GM12891 (cell line): ENCODE data around the gene MRPL40.

Experiments used
- PAX5 ChIP-seq: IDR thresholded peaks from 2 replicates; pipeline ENCODE4 v1.6.1; 2011; ENCODE audit warnings: low read length, moderate library complexity, mild to moderate bottlenecking; ENCODE audit not compliant: insufficient read depth, severe bottlenecking
- POLR2A ChIP-seq: IDR thresholded peaks from 2 replicates; pipeline ENCODE4 v1.6.1; 2011; ENCODE audit warnings: low read depth, low read length, control low read depth
- POLR2AphosphoS5 ChIP-seq: IDR thresholded peaks from 2 replicates; pipeline ENCODE4 v1.6.1; 2011; ENCODE audit warnings: low read depth, low read length, control low read depth
- POU2F2 ChIP-seq: IDR thresholded peaks from 2 replicates; pipeline ENCODE4 v1.6.1; 2011; ENCODE audit warnings: low read depth, mild to moderate bottlenecking, control low read depth, low read length, moderate library complexity
- SPI1 ChIP-seq: IDR thresholded peaks from 2 replicates; pipeline ENCODE4 v1.6.1; 2011; ENCODE audit warnings: low read depth, low read length, control low read depth
- TAF1 ChIP-seq: IDR thresholded peaks from 2 replicates; pipeline ENCODE4 v1.6.1; 2011; ENCODE audit warnings: low read depth, low read length, control low read depth

GRCh38 chr22:19483481-19484244, 51.3 kb downstream of the MRPL40 start:
- TF ChIP-seq POLR2A (no peak), POLR2AphosphoS5 (no peak), TAF1 (no peak), PAX5 (no peak), SPI1 (no peak), POU2F2 (no peak)
